K562 (cell line): ENCODE data around the gene TNFRSF11A. TPM values are rescaled to one million over a fixed set of nuclear protein-coding genes. Genes with fewer than 3 reads are reported as not detected.

Experiments
- ATAC-seq: fragments of 200-7000 bp; cut with Tn5 transposase; 3 replicates; pipeline ENCODE4 v1.9.1; 2020; ENCODE audit warnings: moderate library complexity
- BruUV-seq: library from RNA; stranded (reverse); fragments of 400-500 nt; replicated peaks from 2 replicates; lab custom pipeline; 2021; lab: Mats Ljungman, UMichigan
- CTCF ChIA-PET: fragments of 300-600 bp; formaldehyde crosslinking; extraction: SDS; loops from one replicate; lab custom pipeline; 2021; ENCODE audit warnings: low intra/inter-chr PET ratio; lab: Yijun Ruan, JAX
- POLR2A ChIA-PET: fragments of 300-600, 350-650 bp; sonication (Branson Sonifier 250); formaldehyde crosslinking; extraction: SDS; loops from one replicate; lab custom pipeline; 2021; ENCODE audit warnings: antibody characterized with exemption, inconsistent platforms; lab: Yijun Ruan, JAX
- DNase-seq, 4 experiments: peaks; one replicate each; pipeline versions ENCODE4 v3.0.0 to v3.0.0-alpha.2; 2011 to 2018; ENCODE audit warnings: low spot score in 3 of 4, mixed read lengths in 3 of 4; ENCODE audit errors: extremely low read depth in 1 of 4
- FAIRE-seq: peaks from 2 replicates; lab custom pipeline; 2011; peaks lifted over from hg19 to GRCh38; lab: Jason Lieb, UNC
- H2AFZ ChIP-seq: 2 replicates; pipeline ENCODE4 v1.6.0; 2011; ENCODE audit warnings: low read depth, low read length, control low read depth, inconsistent platforms
- H3K27ac ChIP-seq: fragments of 200-600 bp; 3 replicates; pipeline ENCODE4 v1.8.0; 2011; ENCODE audit warnings: low read depth, mild to moderate bottlenecking, control low read depth, inconsistent platforms, low read length, moderate library complexity, mixed read lengths; ENCODE audit errors: extremely low read depth
- H3K27me3 ChIP-seq, 2 experiments: fragments of 300-600 bp in 1 of 2; 2 replicates in 1 of 2; 3 replicates in 1 of 2; pipeline versions ENCODE4 v1.6.0 to v1.8.0; 2011; ENCODE audit warnings: inconsistent platforms in 2 of 2, low read length in 2 of 2, mild to moderate bottlenecking in 1 of 2, mixed read lengths in 1 of 2, moderate library complexity in 1 of 2; ENCODE audit not compliant: control insufficient read depth in 2 of 2, insufficient read depth in 2 of 2
- H3K36me3 ChIP-seq: fragments of 300-600 bp; 3 replicates; pipeline ENCODE4 v1.8.0; 2011; ENCODE audit warnings: mild to moderate bottlenecking, low read length, inconsistent platforms; ENCODE audit not compliant: control insufficient read depth, insufficient read depth
- H3K4me1 ChIP-seq, 2 experiments: fragments of 200-600 bp in 1 of 2; replicated peaks in 1 of 2; 2 replicates in 1 of 2; 3 replicates in 1 of 2; pipeline versions ENCODE4 v1.5.1 to v1.8.0; 2011; ENCODE audit warnings: inconsistent platforms in 2 of 2, low read length in 2 of 2, mild to moderate bottlenecking in 1 of 2, mixed read lengths in 1 of 2, moderate library complexity in 1 of 2; ENCODE audit not compliant: control insufficient read depth in 2 of 2, insufficient read depth in 2 of 2
- H3K4me2 ChIP-seq: 2 replicates; pipeline ENCODE4 v1.6.1; 2011; ENCODE audit warnings: low read length, control low read depth, inconsistent platforms, mixed read lengths; ENCODE audit not compliant: insufficient read depth
- H3K4me3 ChIP-seq: fragments of 200-600 bp; sonication (generic), shearing (Covaris generic); 2 replicates; pipeline ENCODE4 v1.5.1; 2016; ENCODE audit warnings: control low read depth, inconsistent platforms
- H3K79me2 ChIP-seq: fragments of 200-600 bp; 3 replicates; pipeline ENCODE4 v1.8.0; 2011; ENCODE audit warnings: low read length, inconsistent platforms; ENCODE audit not compliant: control insufficient read depth, insufficient read depth
- H3K9ac ChIP-seq, 2 experiments: 2 replicates each; pipeline versions ENCODE4 v1.6.0 to v1.6.1; 2011; ENCODE audit warnings: low read depth in 2 of 2, low read length in 2 of 2, control low read depth in 1 of 2, inconsistent platforms in 1 of 2, mild to moderate bottlenecking in 1 of 2, mixed read lengths in 1 of 2; ENCODE audit not compliant: insufficient read depth in 1 of 2
- H3K9me1 ChIP-seq: one replicate; pipeline ENCODE4 v1.6.0; 2011; ENCODE audit warnings: inconsistent platforms, mild to moderate bottlenecking, low read length, moderate library complexity; ENCODE audit not compliant: control insufficient read depth, insufficient read depth
- H3K9me3 ChIP-seq: replicated peaks from 2 replicates; pipeline ENCODE4 v1.5.1; 2011; ENCODE audit warnings: low read depth, low read length, inconsistent platforms; ENCODE audit not compliant: control insufficient read depth, insufficient read depth
- H4K20me1 ChIP-seq: replicated peaks from 2 replicates; pipeline ENCODE4 v1.6.1; 2011; ENCODE audit warnings: low read length, inconsistent platforms, mixed read lengths; ENCODE audit not compliant: control insufficient read depth, insufficient read depth
- ARHGAP35 ChIP-seq: fragments of 450-650 bp; IDR thresholded peaks from 2 replicates; pipeline ENCODE4 v1.6.1; 2018; ENCODE audit not compliant: partially characterized antibody
- BMI1 ChIP-seq: fragments of 150-350 bp; IDR thresholded peaks from 2 replicates; pipeline ENCODE4 v1.6.1; 2014; ENCODE audit warnings: low read length
- CEBPG ChIP-seq, 3 experiments: fragments of 200-800 bp in 1 of 3; sonication (Bioruptor generic) in 1 of 3; sonication (generic) in 1 of 3; formaldehyde crosslinking in 1 of 3; IDR thresholded peaks in 2 of 3; conservative IDR thresholded peaks in 1 of 3; 2 replicates each; pipeline versions ENCODE4 v1.6.1 to v1.8.0; 2016 to 2022; ENCODE audit warnings: missing compliant biosample characterization in 2 of 3, missing genetic modification characterization in 2 of 3, mild to moderate bottlenecking in 1 of 3, missing genetic modification reagents in 1 of 3
- NCOA4 ChIP-seq: fragments of 450-650 bp; IDR thresholded peaks from 2 replicates; pipeline ENCODE4 v1.6.1; 2018; ENCODE audit warnings: mild to moderate bottlenecking; ENCODE audit not compliant: partially characterized antibody
- NFE2 ChIP-seq: IDR thresholded peaks from 2 replicates; pipeline ENCODE4 v1.6.1; 2014; ENCODE audit warnings: antibody characterized with exemption, low read depth
- SMAD1 ChIP-seq: fragments of 150-350 bp; IDR thresholded peaks from 2 replicates; pipeline ENCODE4 v1.6.1; 2014; ENCODE audit warnings: low read length, low read depth; ENCODE audit not compliant: partially characterized antibody
- ZBED1 ChIP-seq: IDR thresholded peaks from 2 replicates; pipeline ENCODE4 v1.6.1; 2014
- ZNF134 ChIP-seq: fragments of 250-450 bp; sonication (Bioruptor Pico); conservative IDR thresholded peaks from 2 replicates; pipeline ENCODE4 v1.4.0; 2020
- WGBS: fragments of 100-300 bp; shearing (Covaris generic); methylation state at CpG from one replicate; pipeline ENCODE4 v1.1.6; 2016; ENCODE audit warnings: low coverage, mixed read lengths; ENCODE audit not compliant: insufficient coverage; ENCODE audit errors: missing lambda C conversion rate; 5-methylcytosine and 5-hydroxymethylcytosine counted together
- in situ Hi-C: fragments of 300-500 bp; cut with MboI; formaldehyde crosslinking; loops from 4 replicates; pipeline ENCODE4 v1.15.0; 2018; ENCODE audit warnings: inconsistent platforms, mixed read lengths
- intact Hi-C: fragments of 100-400 bp; cut with micrococcal nuclease; formaldehyde crosslinking; loops from 2 replicates; pipeline ENCODE4 v1.14.2; 2022
- polyA plus RNA-seq, 8 experiments: library from polyadenylated mRNA; depleted of rRNA in 4 of 8; stranded (reverse) in 5 of 8; unstranded in 3 of 8; fragments of >200 nt; fragmentation: Nextera tagmentation in 2 of 8; fragmentation: Illumina TruSeq in 1 of 8; extraction: Ambion mirVana in 2 of 8; extraction: Trizol in 1 of 8; gene quantifications; 2 replicates each; pipeline versions ENCODE4 v1.2.1 to v1.2.3, GENCODE V29; 2011 to 2014; ENCODE audit warnings: inconsistent platforms in 1 of 8, missing spikeins in 1 of 8
- total RNA-seq, 7 experiments: library from RNA; depleted of rRNA in 6 of 7; stranded (reverse); fragments of >200 nt in 6 of 7; fragmentation: Illumina TruSeq in 2 of 7; extraction: Trizol in 2 of 7; gene quantifications; 2 replicates each; pipeline versions ENCODE4 v1.2.1 to v1.2.3, GENCODE V29; 2011 to 2021; ENCODE audit warnings: low replicate concordance in 1 of 7
- TF ChIP-seq, protein P1 (sequence below): fragments of 250-450 bp; sonication (Bioruptor Pico); IDR thresholded peaks from 2 replicates; pipeline ENCODE4 v1.4.0; 2020; ENCODE audit warnings: mild to moderate bottlenecking, moderate library complexity, borderline replicate concordance
- TF ChIP-seq, protein P2 (sequence below): fragments of 450-650 bp; IDR thresholded peaks from 2 replicates; pipeline ENCODE4 v1.6.1; 2016; ENCODE audit warnings: low read depth
- TF ChIP-seq, protein P3 (sequence below): sonication (generic); formaldehyde crosslinking; IDR thresholded peaks from 2 replicates; pipeline ENCODE4 v1.9.0; 2022; ENCODE audit warnings: mild to moderate bottlenecking, missing genetic modification reagents

Gene TNFRSF11A
- total and polyA plus RNA-seq, 9 of the 15 experiments (the other 6 are each of a cell fraction or from before 2014, with no cell fraction given): 0.03 to 0.06 (median 0.04) TPM; not detected in 6

DNA sequence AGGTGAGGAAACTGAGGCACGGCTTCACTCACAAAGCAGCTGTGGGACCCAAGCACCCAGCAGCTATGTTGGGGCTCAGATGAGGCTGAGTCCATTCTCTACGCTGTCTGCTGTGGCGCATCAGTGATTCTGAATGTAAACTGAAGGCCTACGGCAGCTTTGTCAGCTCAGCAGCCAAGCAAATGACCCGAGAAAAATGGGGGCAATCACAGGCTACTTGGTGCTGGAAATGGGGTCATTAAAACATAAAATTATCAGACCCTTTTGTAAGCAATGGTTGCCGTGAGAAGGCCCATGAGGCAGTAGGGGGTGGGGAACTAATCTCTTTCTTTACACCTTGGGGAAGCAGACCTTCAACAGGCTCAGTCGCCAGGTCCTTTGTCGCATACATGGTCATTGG lies 113.8 kb downstream of the TNFRSF11A start:
- no peaks in the 10 kb centered on the region for H4K20me1 ChIP-seq
- TF ChIP-seq CEBPG (CRISPR knock-in tag; IDR thresholded peaks at IDR 0.05) (no peak), CEBPG (tag; conservative IDR thresholded peaks at IDR 0.05 in 1 of 2, IDR thresholded peaks at IDR 0.05 in 1 of 2) (no peak), ZBED1 (no peak), NFE2 (no peak), NCOA4 (no peak), ZNF134 (no peak), BMI1 (no peak), SMAD1 (no peak), ARHGAP35 (no peak)
- TF ChIP-seq, protein P1, sequence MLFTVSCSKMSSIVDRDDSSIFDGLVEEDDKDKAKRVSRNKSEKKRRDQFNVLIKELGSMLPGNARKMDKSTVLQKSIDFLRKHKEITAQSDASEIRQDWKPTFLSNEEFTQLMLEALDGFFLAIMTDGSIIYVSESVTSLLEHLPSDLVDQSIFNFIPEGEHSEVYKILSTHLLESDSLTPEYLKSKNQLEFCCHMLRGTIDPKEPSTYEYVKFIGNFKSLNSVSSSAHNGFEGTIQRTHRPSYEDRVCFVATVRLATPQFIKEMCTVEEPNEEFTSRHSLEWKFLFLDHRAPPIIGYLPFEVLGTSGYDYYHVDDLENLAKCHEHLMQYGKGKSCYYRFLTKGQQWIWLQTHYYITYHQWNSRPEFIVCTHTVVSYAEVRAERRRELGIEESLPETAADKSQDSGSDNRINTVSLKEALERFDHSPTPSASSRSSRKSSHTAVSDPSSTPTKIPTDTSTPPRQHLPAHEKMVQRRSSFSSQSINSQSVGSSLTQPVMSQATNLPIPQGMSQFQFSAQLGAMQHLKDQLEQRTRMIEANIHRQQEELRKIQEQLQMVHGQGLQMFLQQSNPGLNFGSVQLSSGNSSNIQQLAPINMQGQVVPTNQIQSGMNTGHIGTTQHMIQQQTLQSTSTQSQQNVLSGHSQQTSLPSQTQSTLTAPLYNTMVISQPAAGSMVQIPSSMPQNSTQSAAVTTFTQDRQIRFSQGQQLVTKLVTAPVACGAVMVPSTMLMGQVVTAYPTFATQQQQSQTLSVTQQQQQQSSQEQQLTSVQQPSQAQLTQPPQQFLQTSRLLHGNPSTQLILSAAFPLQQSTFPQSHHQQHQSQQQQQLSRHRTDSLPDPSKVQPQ (CRISPR knock-in tag): no peak
- TF ChIP-seq, protein P2, sequence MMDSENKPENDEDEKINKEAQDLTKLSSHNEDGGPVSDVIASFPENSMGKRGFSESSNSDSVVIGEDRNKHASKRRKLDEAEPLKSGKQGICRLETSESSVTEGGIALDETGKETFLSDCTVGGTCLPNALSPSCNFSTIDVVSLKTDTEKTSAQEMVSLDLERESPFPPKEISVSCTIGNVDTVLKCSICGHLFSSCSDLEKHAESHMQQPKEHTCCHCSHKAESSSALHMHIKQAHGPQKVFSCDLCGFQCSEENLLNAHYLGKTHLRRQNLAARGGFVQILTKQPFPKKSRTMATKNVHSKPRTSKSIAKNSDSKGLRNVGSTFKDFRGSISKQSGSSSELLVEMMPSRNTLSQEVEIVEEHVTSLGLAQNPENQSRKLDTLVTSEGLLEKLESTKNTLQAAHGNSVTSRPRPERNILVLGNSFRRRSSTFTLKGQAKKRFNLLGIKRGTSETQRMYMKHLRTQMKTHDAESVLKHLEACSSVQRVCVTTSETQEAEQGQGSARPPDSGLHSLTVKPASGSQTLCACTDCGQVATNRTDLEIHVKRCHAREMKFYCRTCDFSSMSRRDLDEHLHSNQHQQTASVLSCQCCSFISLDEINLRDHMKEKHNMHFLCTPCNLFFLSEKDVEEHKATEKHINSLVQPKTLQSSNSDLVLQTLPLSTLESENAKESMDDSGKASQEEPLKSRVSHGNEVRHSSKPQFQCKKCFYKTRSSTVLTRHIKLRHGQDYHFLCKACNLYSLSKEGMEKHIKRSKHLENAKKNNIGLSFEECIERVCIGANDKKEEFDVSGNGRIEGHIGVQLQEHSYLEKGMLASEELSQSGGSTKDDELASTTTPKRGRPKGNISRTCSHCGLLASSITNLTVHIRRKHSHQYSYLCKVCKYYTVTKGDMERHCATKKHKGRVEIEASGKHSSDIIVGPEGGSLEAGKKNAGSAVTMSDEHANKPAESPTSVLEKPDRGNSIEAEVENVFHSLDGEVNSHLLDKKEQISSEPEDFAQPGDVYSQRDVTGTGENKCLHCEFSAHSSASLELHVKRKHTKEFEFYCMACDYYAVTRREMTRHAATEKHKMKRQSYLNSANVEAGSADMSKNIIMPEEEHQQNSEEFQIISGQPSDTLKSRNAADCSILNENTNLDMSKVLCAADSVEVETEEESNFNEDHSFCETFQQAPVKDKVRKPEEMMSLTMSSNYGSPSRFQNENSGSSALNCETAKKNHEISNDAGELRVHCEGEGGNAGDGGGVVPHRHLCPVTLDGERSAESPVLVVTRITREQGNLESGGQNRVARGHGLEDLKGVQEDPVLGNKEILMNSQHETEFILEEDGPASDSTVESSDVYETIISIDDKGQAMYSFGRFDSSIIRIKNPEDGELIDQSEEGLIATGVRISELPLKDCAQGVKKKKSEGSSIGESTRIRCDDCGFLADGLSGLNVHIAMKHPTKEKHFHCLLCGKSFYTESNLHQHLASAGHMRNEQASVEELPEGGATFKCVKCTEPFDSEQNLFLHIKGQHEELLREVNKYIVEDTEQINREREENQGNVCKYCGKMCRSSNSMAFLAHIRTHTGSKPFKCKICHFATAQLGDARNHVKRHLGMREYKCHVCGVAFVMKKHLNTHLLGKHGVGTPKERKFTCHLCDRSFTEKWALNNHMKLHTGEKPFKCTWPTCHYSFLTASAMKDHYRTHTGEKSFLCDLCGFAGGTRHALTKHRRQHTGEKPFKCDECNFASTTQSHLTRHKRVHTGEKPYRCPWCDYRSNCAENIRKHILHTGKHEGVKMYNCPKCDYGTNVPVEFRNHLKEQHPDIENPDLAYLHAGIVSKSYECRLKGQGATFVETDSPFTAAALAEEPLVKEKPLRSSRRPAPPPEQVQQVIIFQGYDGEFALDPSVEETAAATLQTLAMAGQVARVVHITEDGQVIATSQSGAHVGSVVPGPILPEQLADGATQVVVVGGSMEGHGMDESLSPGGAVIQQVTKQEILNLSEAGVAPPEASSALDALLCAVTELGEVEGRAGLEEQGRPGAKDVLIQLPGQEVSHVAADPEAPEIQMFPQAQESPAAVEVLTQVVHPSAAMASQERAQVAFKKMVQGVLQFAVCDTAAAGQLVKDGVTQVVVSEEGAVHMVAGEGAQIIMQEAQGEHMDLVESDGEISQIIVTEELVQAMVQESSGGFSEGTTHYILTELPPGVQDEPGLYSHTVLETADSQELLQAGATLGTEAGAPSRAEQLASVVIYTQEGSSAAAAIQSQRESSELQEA: no peak
- TF ChIP-seq, protein P3, sequence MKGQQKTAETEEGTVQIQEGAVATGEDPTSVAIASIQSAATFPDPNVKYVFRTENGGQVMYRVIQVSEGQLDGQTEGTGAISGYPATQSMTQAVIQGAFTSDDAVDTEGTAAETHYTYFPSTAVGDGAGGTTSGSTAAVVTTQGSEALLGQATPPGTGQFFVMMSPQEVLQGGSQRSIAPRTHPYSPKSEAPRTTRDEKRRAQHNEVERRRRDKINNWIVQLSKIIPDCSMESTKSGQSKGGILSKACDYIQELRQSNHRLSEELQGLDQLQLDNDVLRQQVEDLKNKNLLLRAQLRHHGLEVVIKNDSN (CRISPR knock-in tag): no peak
- H3K9me3 ChIP-seq: no peaks in the 10 kb centered on the region
- POLR2A ChIA-PET: interaction anchor here (0.6 kb wide), 1 partner anchor 24 kb away, joined by 3 read pairs; no protein-coding TSS in a partner anchor
- no peak overlapping the region for H3K4me3 ChIP-seq
- FAIRE-seq (no peak), ATAC-seq (no peak), DNase-seq (no peak)
- no peak overlapping the region; a peak in 1 of 4 replicates for H3K9ac ChIP-seq
- H3K27ac ChIP-seq: no peak overlapping the region
- 82% methylated on average over 7 of the region's 8 CpGs for WGBS
- BruUV-seq: no TSS peak
- CTCF ChIA-PET: no interaction called here
- H3K9me1 ChIP-seq: no peaks in the 10 kb centered on the region
- H3K36me3 ChIP-seq: no peaks in the 10 kb centered on the region
- in situ Hi-C loops: no loop called here
- no peaks in the 10 kb centered on the region for H3K79me2 ChIP-seq
- no peak overlapping the region; the same call in 1 of the 2 replicates for H2AFZ ChIP-seq
- peaks cover 8% of the 10 kb centered on the region in 2 experiments; a peak in 4 of 5 replicates for H3K4me1 ChIP-seq
- intact Hi-C loops: no loop called here
- no peaks in the 10 kb centered on the region for H3K27me3 ChIP-seq
- H3K4me2 ChIP-seq: no peak overlapping the region
